Activated CD4-positive, CD25-positive, alpha-beta regulatory T cell (primary cell): ENCODE data around the gene ADAMTS6.

Experiments used
- DNase-seq, 4 experiments: peaks; one replicate each; lab custom pipeline; 2025; lab: John Stamatoyannopoulos, UW

The ADAMTS6 gene

GRCh38 chr5:65279603-65280002 lies 202.1 kb downstream of the ADAMTS6 start:
- no peak for DNase-seq

- no peak for DNase-seq
Measured at GRCh38 chr5:65276178-65276890, 205.4 kb downstream of the ADAMTS6 start.

- DNase-seq, result no peak
Measured at GRCh38 chr5:65271906-65272305, 209.8 kb downstream of the ADAMTS6 start.

GRCh38 chr5:65268525-65268924 lies 213.2 kb downstream of the ADAMTS6 start:
- DNase-seq, result no peak

- no peak for DNase-seq
Measured at GRCh38 chr5:65264420-65264819, 217.3 kb downstream of the ADAMTS6 start.

GRCh38 chr5:65263321-65263720 lies 218.4 kb downstream of the ADAMTS6 start:
- no peak for DNase-seq

- DNase-seq, result no peak
Measured at GRCh38 chr5:65262649-65263059, 219.1 kb downstream of the ADAMTS6 start.

GRCh38 chr5:65262096-65262495 lies 219.6 kb downstream of the ADAMTS6 start:
- no peak for DNase-seq

GRCh38 chr5:65261499-65261898 lies 220.2 kb downstream of the ADAMTS6 start:
- no peak for DNase-seq

- no peak for DNase-seq
Measured at GRCh38 chr5:65255294-65255693, 226.4 kb downstream of the ADAMTS6 start.

GRCh38 chr5:65252977-65253376 lies 228.7 kb downstream of the ADAMTS6 start:
- no peak for DNase-seq

- no peak for DNase-seq
Measured at GRCh38 chr5:65248896-65249295, 232.8 kb downstream of the ADAMTS6 start.

GRCh38 chr5:65247594-65247993 lies 234.1 kb downstream of the ADAMTS6 start:
- no peak for DNase-seq

- no peak for DNase-seq
Measured at GRCh38 chr5:65246741-65247140, 235.0 kb downstream of the ADAMTS6 start.

GRCh38 chr5:65244031-65244430 lies 237.7 kb downstream of the ADAMTS6 start:
- DNase-seq, result no peak

- DNase-seq, result no peak
Measured at GRCh38 chr5:65243161-65243560, 238.6 kb downstream of the ADAMTS6 start.

- no peak for DNase-seq
Measured at GRCh38 chr5:65229841-65230240, 251.9 kb downstream of the ADAMTS6 start.

- DNase-seq, result no peak
Measured at GRCh38 chr5:65213921-65214525, 267.7 kb downstream of the ADAMTS6 start.

GRCh38 chr5:65209341-65209740 lies 272.4 kb downstream of the ADAMTS6 start:
- DNase-seq, result no peak

GRCh38 chr5:65204966-65205365 lies 276.8 kb downstream of the ADAMTS6 start:
- no peak for DNase-seq

GRCh38 chr5:65203746-65204145 lies 278.0 kb downstream of the ADAMTS6 start:
- DNase-seq, result no peak

- DNase-seq, result no peak
Measured at GRCh38 chr5:65199993-65200675, 281.6 kb downstream of the ADAMTS6 start.

- no peak for DNase-seq
Measured at GRCh38 chr5:65198456-65199120, 283.1 kb downstream of the ADAMTS6 start.
